GM15510 (cell line): ENCODE measurements around the gene ME1.

Experiments
- POLR2A ChIP-seq: IDR thresholded peaks from 3 replicates; pipeline ENCODE4 v1.6.1; 2011; ENCODE audit warnings: borderline replicate concordance; ENCODE audit not compliant: insufficient read length; ENCODE audit errors: extremely low read depth

Gene ME1

GRCh38 chr6:83192456-83192855 is 238.4 kb downstream of the ME1 start:
- TF ChIP-seq POLR2A = no peak

DNA sequence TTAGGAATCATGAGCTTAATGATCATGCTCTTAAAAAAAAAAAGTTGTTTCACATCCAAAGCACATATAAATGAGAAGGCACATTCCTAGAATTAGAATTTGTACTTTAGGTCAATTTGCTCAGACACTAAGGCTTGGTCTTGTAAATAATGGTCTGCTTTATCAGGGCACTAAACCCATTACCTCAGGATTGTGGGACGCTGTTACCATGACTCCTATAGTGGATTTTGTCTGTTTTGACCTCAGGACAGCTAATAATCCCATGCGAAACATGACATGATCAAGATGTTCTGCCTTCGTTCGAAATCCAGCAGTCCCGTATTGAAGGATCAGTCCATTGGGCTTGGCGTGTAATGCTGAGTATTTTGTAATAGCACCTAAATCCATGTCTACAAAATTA is 240.2 kb downstream of the ME1 start:
- no peak for TF ChIP-seq POLR2A

GRCh38 chr6:83188501-83188900 is 242.3 kb downstream of the ME1 start:
- no peak for TF ChIP-seq POLR2A

DNA sequence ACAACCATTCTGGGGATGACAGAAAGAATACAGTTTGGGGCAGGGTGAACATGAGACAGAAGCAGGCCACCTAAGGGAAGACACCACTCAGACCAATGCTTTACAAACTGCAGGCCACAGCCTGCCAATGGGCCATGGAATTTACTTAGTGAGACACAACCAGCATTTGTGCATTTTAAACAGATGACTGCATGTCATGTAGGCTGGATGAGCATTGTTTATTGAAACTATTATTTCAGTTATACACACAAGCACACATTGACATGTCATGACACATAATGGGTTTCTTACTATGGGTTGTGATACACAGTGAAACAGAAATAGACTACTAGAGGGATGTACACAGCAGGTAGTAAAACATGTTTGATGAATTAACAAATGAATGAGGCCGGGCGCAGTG is 245.8 kb downstream of the ME1 start:
- no peak for TF ChIP-seq POLR2A

- no peak for TF ChIP-seq POLR2A
These were observed 247.6 kb downstream of the ME1 start for GRCh38 chr6:83183082-83183828.

DNA sequence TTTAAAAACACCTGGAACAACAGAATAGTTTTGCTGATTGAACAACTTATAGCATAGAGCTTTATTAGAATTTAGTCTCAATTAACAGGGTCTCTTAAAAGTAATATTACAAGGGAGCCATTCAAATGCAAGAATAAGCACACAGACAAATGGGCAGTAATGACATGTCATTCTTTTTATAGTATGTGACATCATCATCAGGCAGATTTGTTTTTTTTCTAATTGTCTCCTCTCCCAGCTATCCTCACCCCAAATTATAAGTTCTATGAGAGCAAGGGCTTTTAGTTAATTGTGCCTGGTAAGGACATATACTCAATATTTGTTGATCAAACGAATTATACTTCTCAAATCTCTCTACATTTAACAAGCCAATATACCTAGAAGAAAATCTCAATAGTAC is 248.7 kb downstream of the ME1 start:
- TF ChIP-seq POLR2A = no peak

- no peak for TF ChIP-seq POLR2A
These were observed 250.4 kb downstream of the ME1 start for GRCh38 chr6:83180426-83180950.

- TF ChIP-seq POLR2A = no peak
These were observed 254.6 kb downstream of the ME1 start for GRCh38 chr6:83176246-83176645.

DNA sequence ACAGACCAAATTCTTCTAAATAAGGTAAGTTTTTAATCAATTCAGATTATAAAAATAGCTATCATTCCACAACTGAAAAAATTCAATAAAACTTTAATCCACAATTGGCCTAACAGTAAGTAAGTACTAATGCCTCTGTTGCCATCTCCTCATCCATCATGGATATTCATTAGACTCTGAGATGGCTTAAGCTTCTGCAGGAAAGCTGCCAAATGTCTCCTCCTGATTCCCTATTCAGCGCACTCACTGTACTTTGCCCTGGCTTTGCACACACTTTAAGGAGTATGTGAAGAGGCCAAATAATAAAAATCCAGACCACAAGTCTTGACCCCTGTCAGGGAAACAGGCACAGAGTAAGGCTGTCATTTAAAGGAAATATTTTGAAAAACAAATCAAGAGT is 261.3 kb downstream of the ME1 start:
- no peak for TF ChIP-seq POLR2A

- no peak for TF ChIP-seq POLR2A
These were observed 261.7 kb downstream of the ME1 start for GRCh38 chr6:83169106-83169505.

DNA sequence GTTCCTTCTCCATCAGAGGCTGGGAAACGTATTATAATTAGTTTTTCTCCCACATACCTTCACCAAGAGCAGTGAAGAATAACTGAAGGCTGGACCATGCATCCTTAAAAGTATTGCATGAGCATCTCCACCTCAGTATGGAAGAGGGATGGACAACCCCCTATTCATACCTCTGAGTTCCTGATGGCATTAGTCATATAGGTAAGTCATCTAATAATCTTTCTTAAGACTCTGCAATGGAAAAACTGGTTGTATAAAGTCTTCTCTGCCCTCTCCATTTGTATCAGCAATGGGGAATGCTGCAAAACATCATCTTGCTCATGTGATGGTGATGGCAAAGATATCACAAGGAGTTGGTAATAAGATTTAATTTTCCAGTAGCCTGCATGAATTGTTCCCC is 262.3 kb downstream of the ME1 start:
- TF ChIP-seq POLR2A = no peak

DNA sequence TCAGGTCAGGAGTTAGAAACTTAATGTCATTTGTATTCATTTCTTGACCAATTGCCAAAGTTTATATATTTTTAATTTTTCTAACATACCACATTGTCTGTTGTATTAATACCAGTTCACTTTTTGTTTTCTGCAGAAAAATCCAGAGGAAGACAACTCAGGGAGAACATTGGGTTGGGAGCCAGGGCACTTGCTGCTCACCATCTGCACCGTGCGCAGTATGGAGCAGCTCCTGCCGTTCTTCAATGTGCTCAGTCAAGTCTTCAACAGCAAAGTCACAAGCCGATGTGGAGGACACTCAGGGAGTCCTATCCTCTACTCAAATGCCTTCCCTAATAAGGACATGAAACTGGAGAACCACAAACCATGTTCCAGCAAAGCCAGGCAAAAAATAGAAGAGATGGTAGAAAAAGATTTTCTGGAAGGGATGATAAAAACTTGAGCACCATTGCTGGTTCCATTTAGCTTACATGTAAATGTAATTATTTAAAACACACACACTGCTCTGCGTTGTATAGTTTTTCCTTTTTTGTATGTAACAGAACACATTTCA is 263.0 kb downstream of the ME1 start:
- TF ChIP-seq POLR2A = no peak
